Measurements from ENCODE around the gene MCF2.

MCF2 gene

DNA sequence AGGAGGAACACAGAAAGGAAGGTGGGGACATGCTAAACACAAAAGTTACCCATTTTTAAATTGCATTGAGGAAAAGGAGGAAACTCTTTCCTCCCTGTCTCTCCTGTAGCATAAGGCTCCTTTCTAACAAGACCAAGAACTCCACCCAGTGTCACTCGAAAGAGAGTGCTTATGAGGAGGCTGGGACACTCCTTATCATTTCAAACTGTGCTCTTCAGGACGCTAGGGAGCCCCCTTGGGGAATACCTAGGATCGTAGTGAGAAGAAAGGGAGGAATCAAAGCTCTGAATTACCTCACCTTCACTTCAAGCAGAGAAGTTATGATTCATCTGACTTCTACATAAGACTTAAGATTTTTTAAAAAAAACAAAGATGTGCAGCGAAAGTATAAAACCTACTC is 111.9 kb downstream of the MCF2 start:
- no peak for DNase-seq

- no peak for DNase-seq
Observed at GRCh38 chrX:139585613-139586012, 122.4 kb downstream of the MCF2 start.

GRCh38 chrX:139581068-139581467 is 126.9 kb downstream of the MCF2 start:
- no peak for DNase-seq

GRCh38 chrX:139566981-139567380 is 141.0 kb downstream of the MCF2 start:
- DNase-seq = no peak

GRCh38 chrX:139563251-139563650 is 144.7 kb downstream of the MCF2 start:
- no peak for DNase-seq

DNA sequence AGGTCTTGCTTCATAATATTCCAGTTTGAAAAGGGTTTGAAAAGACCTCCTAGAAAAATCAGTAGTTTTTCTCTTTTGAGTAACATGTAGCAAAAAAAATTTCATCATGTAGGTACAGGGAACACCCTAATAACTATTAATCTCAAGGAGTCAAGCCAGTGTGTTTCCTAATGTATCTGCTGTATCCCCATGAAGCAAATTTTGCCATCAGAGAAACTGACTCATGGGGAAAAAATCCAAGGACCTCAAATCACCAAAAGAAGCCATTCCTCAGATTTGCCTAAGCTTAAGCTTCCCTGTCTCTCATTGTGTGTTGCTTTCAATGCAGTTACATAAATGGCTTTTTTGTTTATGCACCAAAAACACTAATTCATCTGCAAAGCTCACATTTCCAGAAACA is 147.7 kb downstream of the MCF2 start:
- DNase-seq = no peak

GRCh38 chrX:139559383-139560042 is 148.5 kb downstream of the MCF2 start:
- DNase-seq = no peak

DNA sequence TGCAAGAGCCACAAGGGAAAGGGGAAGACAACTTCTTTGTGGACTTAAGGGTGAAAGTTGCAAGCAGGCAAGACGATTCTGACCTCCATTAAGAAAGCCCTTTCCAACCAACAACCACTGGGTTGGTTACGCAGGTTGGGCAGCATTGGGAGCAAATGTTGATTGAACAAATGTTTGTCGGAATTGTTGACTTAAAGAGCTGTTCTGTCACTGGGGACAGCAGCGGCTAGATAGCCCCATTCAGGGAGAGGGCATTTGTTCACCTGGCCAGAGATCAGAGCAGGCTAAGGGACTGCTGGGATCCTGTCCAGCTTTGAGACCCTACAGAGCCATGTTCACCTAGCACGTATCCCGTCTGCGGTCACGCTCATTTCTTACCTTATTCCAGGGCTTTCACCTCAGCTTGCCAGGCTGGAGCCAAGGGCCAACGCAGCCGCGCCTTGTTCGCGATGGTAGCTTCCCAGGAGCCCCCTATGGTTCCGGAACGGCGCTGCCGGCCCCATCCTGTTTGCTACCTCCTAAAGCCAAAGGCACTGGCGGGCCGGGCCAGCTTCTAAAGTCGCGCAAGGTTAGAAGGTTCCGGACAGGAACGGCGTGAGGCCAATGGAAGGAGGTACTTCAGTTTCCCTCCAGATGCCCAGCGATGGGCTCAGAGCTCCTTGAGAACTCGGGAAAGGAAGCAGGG is 152.8 kb downstream of the MCF2 start:
- no peak for DNase-seq

DNA sequence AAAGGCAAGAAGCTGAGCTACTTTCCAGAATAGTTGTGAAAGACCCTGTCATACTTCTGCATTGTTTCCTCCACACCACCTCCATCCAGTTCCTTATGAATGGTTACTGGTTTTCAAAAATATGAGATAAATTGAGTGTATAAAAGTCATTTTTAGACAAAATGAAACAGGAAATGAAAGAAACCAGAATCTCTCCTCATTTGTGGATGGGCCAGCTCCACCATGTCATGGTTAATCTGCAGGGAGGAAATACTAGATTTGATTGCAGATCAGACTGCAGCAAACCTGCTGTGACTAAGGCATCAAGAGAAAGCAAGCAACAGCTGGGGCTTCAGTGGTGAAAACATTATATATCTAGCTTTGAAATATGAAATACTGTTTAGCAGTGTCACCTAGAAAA is 153.6 kb downstream of the MCF2 start:
- DNase-seq = no peak

GRCh38 chrX:139544591-139544990 is 163.4 kb downstream of the MCF2 start:
- no peak for DNase-seq

GRCh38 chrX:139543920-139544319 is 164.0 kb downstream of the MCF2 start:
- DNase-seq = no peak

- DNase-seq = no peak
Observed at GRCh38 chrX:139542652-139543051, 165.3 kb downstream of the MCF2 start.

DNA sequence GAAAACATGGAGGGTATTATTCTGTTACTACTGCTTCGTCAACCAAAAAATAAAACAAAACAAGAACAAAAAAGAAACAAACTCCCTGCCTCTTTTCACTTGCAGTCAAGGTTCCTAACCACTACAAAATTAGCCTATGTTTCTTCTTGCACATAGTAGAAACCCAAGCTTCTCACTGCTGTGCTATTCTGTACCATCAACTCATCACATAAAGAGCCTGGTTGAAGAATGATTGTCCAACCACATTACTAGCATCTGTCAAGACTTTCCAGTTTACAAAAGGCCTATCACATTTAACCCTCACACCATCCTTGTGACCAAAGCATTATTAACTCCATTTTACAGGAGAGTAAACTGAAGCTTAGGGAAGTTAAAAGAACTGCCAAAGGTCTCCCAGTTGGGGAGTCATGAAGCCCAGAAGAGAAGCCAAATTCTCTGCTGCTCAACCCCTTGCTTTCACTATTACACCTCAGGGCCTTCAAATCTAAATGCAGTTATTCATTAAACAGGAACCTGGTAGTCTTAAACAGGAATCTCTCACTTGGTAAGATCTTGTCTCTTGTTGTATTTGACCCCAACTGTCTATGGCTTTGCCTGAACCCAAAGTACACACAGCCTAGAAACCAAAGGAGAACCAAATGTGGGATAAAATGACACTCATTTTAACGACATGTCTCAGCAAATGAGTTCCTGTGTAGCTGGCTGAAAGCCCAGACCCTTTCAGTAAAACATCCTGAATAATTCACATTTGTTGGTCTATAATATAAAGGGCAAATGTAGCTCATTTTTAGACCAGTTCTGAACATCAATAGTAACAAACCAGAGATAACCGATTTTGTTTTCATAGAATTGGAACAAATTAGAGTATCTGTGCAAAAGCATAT is 168.8 kb downstream of the MCF2 start:
- DNase-seq = no peak

- DNase-seq = no peak
Observed at GRCh38 chrX:139533444-139533843, 174.5 kb downstream of the MCF2 start.

GRCh38 chrX:139532834-139533233 is 175.1 kb downstream of the MCF2 start:
- no peak for DNase-seq
